ENCODE measurements around the gene PWP2. TPM values are rescaled to one million over a fixed set of nuclear protein-coding genes. Genes with fewer than 3 reads are reported as not detected.

The PWP2 gene
- total RNA-seq, 1 donor from 2014 or later: 16.5 TPM

DNA sequence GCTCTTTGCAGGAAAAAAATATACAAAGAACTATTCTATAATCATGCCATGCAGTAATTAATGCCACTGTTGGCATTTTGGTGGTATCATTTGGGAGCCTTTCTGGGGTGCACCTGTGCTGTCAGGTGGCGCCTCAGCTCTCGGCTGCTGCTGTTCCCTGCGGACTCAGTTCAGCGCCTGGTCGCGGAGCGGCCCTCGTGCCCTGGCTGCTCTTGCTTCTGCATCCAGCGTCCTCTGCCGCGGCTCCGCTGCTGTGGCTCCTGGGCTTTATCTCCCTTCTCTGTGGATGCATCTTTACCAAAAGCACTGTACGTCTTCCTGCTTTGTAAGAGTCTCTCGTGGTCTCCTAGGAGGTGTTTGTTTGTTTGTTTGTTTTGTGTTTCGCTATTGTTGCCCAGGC is 35.1 kb upstream of the PWP2 start:
- intact Hi-C loops (cut with micrococcal nuclease): no loop called here

DNA sequence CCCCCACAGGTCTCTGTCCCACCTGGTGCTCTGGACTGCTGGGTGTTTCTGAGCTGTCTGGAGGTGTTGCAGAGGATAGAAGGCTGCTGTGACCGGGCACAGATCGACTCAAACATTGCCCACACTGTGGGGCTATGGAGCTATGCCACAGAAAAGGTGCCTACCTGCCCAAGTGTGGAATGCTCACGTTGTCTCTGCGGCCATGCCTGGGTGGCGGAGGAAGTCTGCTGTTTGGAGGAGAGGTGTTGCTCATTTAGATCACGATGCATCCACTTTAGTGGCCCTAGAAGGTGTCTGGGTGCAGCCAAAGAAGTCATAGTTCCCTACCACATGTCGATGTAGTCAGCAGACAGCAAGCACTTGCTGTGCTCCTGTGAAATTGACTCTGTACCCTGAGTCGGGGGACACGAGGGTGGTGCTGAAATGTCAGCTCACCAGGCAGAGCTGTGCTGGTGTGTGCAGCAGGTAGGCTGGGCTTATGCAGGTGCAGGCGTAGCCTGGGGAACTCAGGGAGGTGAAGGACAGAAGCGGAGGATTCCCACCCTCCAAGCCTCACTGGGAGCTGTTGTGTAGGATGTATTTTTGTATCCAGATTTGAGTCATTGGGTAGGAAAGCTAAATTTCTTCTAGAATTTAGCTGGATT is 32.8 kb upstream of the PWP2 start:
- intact Hi-C loops (cut with micrococcal nuclease): no loop called here
- Mint-ChIP-seq H3K27ac (peak overlapping the region; percentile 18), H3K4me3 (no peak overlapping the region), H3K9me3 (no peaks in the 10 kb centered on the region), H3K36me3 (ENCODE audit: low read depth) (peaks cover 60% of the 10 kb centered on the region), H3K4me1 (peaks cover 28% of the 10 kb centered on the region), H3K27me3 (no peaks in the 10 kb centered on the region)
- DNase-seq: no peak

More for the DNA sequence above, 35.1 kb upstream of the PWP2 start:
- no peaks in the 10 kb centered on the region for H3K9me3 Mint-ChIP-seq
- no peak overlapping the region for H3K4me3 Mint-ChIP-seq
- peaks cover 21% of the 10 kb centered on the region for H3K4me1 Mint-ChIP-seq
- no peak for DNase-seq
- no peak overlapping the region for H3K27ac Mint-ChIP-seq
- peaks cover 59% of the 10 kb centered on the region for H3K36me3 Mint-ChIP-seq (ENCODE audit: low read depth)
- no peaks in the 10 kb centered on the region for H3K27me3 Mint-ChIP-seq

DNA sequence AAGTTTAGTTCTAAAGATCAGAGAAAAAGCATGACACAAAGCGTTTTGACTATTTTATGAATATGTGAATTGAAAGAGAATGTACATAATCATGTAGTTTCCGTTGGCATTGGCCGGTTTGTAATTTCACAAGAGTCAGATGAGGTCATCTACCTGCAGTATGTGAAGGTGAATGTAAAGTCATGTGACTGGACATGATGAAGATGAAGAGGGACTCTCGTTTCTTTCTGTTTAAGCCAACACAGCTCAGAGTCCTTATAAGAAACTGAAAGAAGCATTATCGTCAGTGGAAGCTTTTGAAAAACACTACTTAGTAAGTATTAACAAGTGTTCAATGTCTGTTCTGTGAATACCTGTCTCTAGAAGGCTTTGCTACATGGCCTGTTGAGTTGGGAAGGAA is 30.9 kb upstream of the PWP2 start:
- Mint-ChIP-seq H3K27ac (peak overlapping the region; percentile 76), H3K9me3 (no peaks in the 10 kb centered on the region), H3K4me1 (peaks cover 39% of the 10 kb centered on the region), H3K36me3 (ENCODE audit: low read depth) (peaks cover 65% of the 10 kb centered on the region), H3K27me3 (no peaks in the 10 kb centered on the region), H3K4me3 (no peak overlapping the region)
- intact Hi-C loops (cut with micrococcal nuclease): no loop called here
- DNase-seq: no peak

DNA sequence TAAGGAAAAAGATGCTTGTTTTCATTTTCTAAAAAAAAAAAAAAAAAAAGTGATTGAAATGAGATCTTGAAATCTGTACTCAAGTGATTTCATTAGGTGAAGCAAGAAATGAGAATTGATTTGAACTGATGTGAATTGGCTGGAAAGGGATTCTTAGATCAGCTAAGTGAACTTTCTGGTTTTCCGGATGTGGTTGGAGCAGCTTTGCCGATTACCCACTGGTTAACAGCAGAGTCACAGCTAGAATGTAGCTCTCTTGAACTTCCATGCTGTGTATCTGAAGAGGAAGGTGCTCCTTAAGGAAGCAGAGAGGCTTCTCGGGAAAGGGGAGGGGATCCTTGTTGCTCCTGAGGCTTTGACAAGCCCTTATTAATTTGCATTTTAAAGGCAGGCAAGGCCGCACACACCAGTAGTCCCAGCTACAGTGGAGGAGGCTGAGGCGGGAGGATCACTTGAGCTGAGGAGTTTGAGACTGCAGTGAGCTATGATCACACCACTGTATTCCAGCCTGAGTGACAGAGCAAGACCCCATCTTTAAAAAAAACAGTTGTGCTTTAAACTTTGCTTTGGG is 28.7 kb upstream of the PWP2 start:
- intact Hi-C loops (cut with micrococcal nuclease): no loop called here
- peak overlapping the region; percentile 48 for H3K4me3 Mint-ChIP-seq
- no peak for DNase-seq

DNA sequence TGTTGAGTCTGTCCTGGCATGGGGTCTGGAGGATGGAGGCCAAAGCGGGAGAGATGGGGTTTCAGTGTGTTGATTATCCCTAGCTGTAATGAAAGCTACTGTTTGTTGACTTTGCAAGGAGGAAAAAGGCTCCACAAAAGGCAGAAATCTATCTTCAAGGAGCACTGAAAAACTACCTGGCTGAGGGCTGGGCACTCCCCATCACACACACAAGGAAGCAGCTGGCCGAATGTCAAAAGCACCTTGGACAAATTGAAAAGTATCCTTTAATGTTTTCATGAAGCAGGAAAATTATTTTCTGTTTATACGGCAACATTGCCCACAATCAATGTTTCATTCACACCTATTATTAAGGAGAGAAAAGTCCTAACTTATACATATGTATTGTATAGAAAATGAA is 27.8 kb upstream of the PWP2 start:
- Mint-ChIP-seq H3K4me3 (no peak overlapping the region), H3K9me3 (no peaks in the 10 kb centered on the region)

More for the DNA sequence above, 28.7 kb upstream of the PWP2 start:
- Mint-ChIP-seq H3K36me3 (ENCODE audit: low read depth) (peaks cover 77% of the 10 kb centered on the region), H3K9me3 (no peaks in the 10 kb centered on the region), H3K27ac (peak overlapping the region; percentile 73), H3K27me3 (no peaks in the 10 kb centered on the region), H3K4me1 (peaks cover 60% of the 10 kb centered on the region)

DNA sequence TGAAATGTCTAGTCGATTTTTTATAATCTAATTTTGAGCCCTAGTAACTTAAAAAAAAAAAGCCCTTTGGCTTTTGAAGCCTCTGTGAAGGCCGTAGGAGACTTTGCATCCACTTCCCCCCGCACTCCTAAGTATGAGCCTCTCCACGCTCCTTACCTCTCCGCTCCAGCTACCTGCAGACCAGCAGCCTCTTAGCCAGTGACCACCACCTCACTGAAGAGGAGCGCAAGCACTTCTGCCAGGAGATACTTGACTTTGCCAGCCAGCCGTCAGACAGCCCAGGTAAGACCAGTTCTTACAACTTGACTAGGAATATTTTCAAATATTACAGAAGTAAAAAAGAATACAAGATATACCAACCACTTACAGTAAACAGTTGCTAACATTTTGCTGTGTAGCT is 27.4 kb upstream of the PWP2 start:
- intact Hi-C loops (cut with micrococcal nuclease): no loop called here
- Mint-ChIP-seq H3K27me3 (no peaks in the 10 kb centered on the region), H3K9me3 (no peaks in the 10 kb centered on the region), H3K4me3 (no peak overlapping the region), H3K36me3 (ENCODE audit: low read depth) (peaks cover 77% of the 10 kb centered on the region), H3K27ac (peak overlapping the region; percentile 80), H3K4me1 (peaks cover 69% of the 10 kb centered on the region)
- no peak for DNase-seq

More for the DNA sequence above, 27.8 kb upstream of the PWP2 start:
- H3K27ac Mint-ChIP-seq: peak overlapping the region; percentile 80
- no peaks in the 10 kb centered on the region for H3K27me3 Mint-ChIP-seq
- intact Hi-C loops (cut with micrococcal nuclease): no loop called here
- H3K36me3 Mint-ChIP-seq (ENCODE audit: low read depth): peaks cover 75% of the 10 kb centered on the region
- no peak for DNase-seq
- H3K4me1 Mint-ChIP-seq: peaks cover 65% of the 10 kb centered on the region

DNA sequence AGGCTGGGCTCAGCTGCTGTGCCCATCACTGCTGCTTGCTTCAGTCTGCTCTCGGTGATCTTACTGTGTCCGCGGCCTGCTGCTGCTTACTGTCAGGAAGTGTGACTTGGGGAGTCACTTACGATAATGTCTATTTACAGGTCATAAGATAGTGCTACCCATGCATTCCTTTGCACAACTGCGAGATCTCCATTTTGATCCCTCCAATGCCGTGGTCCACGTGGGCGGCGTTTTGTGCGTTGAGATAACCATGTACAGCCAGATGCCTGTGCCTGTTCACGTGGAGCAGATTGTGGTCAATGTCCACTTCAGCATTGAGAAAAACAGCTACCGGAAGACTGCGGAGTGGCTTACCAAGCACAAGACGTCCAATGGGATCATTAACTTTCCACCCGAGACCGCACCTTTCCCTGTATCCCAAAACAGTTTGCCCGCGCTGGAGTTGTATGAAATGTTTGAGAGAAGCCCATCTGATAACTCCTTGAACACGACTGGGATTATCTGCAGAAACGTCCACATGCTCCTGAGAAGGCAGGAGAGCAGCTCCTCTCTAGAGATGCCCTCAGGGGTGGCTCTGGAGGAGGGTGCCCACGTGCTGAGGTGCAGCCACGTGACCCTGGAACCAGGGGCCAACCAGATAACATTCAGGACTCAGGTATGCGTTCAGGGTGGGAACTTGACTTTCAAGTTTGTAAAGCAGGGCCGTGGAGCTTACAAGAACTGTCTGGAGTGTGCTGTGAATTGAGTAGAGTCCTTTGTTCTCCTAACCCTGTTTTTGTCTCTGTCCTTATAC is 24.4 kb upstream of the PWP2 start:
- intact Hi-C loops (cut with micrococcal nuclease): no loop called here
- Mint-ChIP-seq H3K9me3 (no peaks in the 10 kb centered on the region), H3K27me3 (no peaks in the 10 kb centered on the region), H3K36me3 (ENCODE audit: low read depth) (peaks cover 85% of the 10 kb centered on the region), H3K4me3 (peak overlapping the region; percentile 76), H3K27ac (peak overlapping the region; percentile 97), H3K4me1 (peaks cover 79% of the 10 kb centered on the region)
- peak; percentile 68 for DNase-seq

DNA sequence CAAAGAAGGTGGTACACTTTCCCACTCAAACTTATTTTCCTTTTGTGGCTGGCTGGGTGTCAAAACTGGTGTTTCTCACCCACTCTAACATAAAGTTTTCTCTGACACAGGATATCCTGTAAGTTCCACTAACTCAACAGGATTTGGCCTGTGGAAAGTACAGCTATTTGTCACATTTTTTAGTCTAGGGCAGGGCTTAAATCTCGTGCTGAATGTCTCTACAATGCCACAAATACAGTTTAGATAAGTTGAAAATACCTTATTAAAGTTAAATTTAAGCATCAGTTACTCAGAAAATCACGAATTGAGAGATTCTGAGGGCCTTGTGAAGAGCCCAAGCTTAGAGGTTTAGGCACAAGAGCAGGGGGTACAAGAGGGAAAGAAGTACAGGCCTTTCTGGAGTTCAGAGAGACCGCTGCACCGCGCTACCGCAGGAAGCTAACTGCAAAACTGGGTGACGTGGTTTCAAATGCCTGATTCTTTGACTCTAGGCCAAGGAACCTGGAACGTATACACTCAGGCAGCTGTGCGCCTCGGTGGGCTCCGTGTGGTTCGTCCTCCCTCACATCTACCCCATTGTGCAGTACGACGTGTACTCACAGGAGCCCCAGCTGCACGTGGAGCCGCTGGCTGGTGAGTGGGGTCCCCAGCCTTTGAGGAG is 23.4 kb upstream of the PWP2 start:
- Mint-ChIP-seq H3K4me1 (peaks cover 80% of the 10 kb centered on the region), H3K9me3 (no peaks in the 10 kb centered on the region), H3K27ac (peak overlapping the region; percentile 97), H3K36me3 (ENCODE audit: low read depth) (peaks cover 86% of the 10 kb centered on the region), H3K27me3 (no peaks in the 10 kb centered on the region), H3K4me3 (peak overlapping the region; percentile 76)
- DNase-seq: peak; percentile 90
- intact Hi-C loops (cut with micrococcal nuclease): loop anchor here (1.0 kb wide), 1 partner anchor 70 kb away; no protein-coding TSS in a partner anchor

DNA sequence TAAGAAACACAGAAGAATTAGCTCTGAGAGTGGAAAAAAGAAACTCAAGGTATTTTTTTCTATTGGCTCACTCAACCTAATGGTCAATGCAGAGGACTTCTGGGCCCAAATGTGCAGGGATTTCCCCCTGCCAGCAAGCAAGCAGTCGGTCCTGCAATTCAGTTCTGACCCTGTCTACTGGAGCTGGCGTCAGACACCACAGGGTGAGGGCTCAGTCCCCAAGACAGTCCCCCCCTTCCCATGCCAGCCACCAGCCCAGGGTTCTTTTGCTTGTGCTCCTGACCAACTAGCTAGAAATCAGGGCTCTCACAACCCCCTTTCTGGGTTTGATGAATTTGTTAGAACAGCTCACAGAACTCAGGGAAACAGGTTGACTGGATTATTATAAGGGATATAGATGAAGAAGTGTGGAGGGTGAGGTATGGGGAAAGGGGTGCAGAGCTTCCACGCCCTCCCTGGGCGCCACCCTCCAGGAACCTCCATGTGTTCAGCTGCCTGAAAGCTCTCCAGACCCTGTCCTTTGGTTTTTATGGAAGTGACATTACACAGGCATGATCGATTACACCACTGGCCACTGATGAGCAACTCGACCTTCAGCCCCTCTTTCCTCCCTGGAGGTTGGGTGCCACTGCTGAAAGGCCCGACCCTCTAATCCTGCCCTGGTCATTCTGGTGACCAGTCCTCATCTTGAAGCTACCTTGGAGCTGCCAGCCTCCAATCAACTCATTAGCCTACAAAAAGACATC is 22.5 kb upstream of the PWP2 start:
- peaks cover 85% of the 10 kb centered on the region for H3K4me1 Mint-ChIP-seq
- no peaks in the 10 kb centered on the region for H3K27me3 Mint-ChIP-seq
- H3K9me3 Mint-ChIP-seq: no peaks in the 10 kb centered on the region
- DNase-seq: peak; percentile 60
- H3K27ac Mint-ChIP-seq: peak overlapping the region; percentile 97
- intact Hi-C loops (cut with micrococcal nuclease): loop anchor here (1.0 kb wide), 1 partner anchor 71 kb away; no protein-coding TSS in a partner anchor
- H3K36me3 Mint-ChIP-seq (ENCODE audit: low read depth): peaks cover 89% of the 10 kb centered on the region
- peak overlapping the region; percentile 76 for H3K4me3 Mint-ChIP-seq

DNA sequence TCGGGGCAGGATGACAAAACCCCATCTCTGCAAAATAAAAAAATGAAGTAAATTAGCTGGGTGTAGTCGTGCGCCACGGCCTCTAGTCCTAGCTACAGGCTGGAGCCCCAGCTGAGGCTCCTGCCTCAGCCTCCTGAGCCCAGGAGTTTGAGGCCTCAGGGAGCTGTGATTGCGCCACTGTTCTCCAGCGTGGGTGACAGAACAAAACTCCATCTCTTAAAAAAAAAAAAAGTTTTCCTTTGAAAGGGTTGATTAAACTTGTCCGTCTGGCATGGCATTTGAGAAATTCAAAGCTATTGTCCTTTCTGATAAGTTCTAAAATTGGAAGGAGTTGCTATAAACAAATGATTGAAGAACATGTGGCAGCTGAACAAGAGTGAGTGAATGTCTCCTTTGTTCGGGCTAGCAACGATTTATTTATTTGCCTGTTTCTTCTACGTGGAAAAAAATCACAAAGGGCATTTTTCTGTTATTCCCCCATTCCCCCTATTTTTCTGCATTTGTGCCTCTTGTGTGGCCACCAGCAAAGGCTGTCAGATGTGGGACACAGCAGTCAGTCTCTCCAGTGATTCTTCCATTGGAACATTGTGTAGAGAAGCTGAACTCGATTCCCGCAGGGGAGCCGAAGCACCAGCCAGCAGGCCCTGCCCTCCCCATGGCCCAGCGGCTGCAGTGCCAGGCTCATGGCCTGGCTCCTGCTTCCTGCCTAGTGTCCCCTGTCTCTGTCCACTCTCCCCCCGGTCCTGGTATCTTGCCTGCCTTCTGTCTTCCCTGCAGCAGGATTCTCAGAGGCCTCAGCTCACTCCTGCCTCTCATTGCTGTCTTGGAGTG is 21.5 kb upstream of the PWP2 start:
- H3K9me3 Mint-ChIP-seq: no peaks in the 10 kb centered on the region
- peaks cover 90% of the 10 kb centered on the region for H3K36me3 Mint-ChIP-seq (ENCODE audit: low read depth)
- H3K27ac Mint-ChIP-seq: peak overlapping the region; percentile 97
- H3K27me3 Mint-ChIP-seq: no peaks in the 10 kb centered on the region
- peak overlapping the region; percentile 76 for H3K4me3 Mint-ChIP-seq
- intact Hi-C loops (cut with micrococcal nuclease): no loop called here
- H3K4me1 Mint-ChIP-seq: peaks cover 87% of the 10 kb centered on the region
- DNase-seq: peak; percentile 60

DNA sequence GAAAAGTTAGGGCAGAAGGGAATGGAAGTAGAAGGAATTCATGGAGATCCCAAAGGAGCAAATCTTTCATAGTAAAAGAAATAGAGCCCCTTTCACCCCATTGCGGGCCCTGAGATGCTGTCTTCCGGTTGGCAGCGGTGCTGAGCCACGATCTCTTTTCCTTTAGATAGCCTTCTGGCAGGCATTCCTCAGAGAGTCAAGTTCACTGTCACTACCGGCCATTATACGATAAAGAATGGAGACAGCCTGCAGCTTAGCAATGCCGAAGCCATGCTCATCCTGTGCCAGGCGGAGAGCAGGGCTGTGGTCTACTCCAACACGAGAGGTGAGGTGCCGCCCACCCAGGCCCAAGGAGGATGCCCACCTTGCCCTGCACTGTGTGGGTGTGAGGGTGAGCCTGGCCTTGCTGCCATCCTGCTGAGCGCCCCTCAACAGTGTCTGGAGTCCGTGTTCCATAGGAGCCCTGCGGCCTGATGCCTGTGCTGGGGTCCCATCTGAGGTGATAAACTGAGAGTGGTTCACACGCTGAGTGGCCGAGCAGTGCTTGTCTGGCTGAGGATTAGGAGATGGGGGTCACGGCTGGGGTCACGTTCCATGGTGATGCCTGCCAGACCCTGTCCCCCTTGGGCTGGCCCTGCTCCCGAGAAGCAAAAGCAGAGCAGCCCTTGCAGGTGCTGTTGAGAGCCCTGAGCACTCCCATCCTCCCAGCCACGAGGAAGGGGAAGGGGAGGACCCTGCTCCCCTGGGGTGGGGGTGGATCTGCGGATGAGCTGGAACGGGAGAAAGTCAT is 20.4 kb upstream of the PWP2 start:
- intact Hi-C loops (cut with micrococcal nuclease): no loop called here
- H3K4me3 Mint-ChIP-seq: peak overlapping the region; percentile 76
- H3K27me3 Mint-ChIP-seq: no peaks in the 10 kb centered on the region
- H3K4me1 Mint-ChIP-seq: peaks cover 79% of the 10 kb centered on the region
- no peaks in the 10 kb centered on the region for H3K9me3 Mint-ChIP-seq
- peaks cover 83% of the 10 kb centered on the region for H3K36me3 Mint-ChIP-seq (ENCODE audit: low read depth)
- DNase-seq: peak; percentile 54
- H3K27ac Mint-ChIP-seq: peak overlapping the region; percentile 97
